Peyer's patch (tissue), 4 donors: Measurements from ENCODE around the gene KCNJ10.

Experiments used
- CTCF ChIP-seq, 6 experiments: fragments of 450-650 bp in 4 of 6; fragments of 200-600 bp in 2 of 6; sonication (generic) in 1 of 6; IDR thresholded peaks; one replicate each; pipeline ENCODE4 v1.5.1; 2017 to 2019; ENCODE audit warnings: antibody characterized with exemption in 6 of 6, mild to moderate bottlenecking in 3 of 6, moderate library complexity in 1 of 6
- POLR2A ChIP-seq, 2 donors: fragments of 450-650 bp; IDR thresholded peaks; one replicate each; pipeline ENCODE4 v1.5.1; 2017; ENCODE audit warnings: antibody characterized with exemption in 2 of 2, mild to moderate bottlenecking in 2 of 2, moderate library complexity in 2 of 2

- TF ChIP-seq POLR2A (IDR thresholded peaks at IDR 0.05) (no peak), CTCF (IDR thresholded peaks at IDR 0.05) (no peak)
Measured at GRCh38 chr1:160056648-160057169, 13.3 kb downstream of the KCNJ10 start.
